Ureter (tissue), 1 donor: ENCODE measurements around the gene P2RX6. TPM values are rescaled to one million over a fixed set of nuclear protein-coding genes. Genes with fewer than 3 reads are reported as not detected.

Source experiments
- DNase-seq: peaks from one replicate; pipeline ENCODE4 v3.0.0-alpha.2; 2020; ENCODE audit warnings: low spot score
- total RNA-seq: library from RNA; stranded (reverse); gene quantifications from one replicate; pipeline ENCODE4 v1.2.4, GENCODE V29; 2023
- donor health status: DM: yes; HTN: yes; CAD: no.

The P2RX6 gene
- total RNA-seq, 1 donor from 2014 or later, result 5.7 TPM

GRCh38 chr22:21012446-21013407 lies 2.2 kb upstream of the P2RX6 start:
- DNase-seq, result no peak

GRCh38 chr22:21013657-21014201 lies 1.2 kb upstream of the P2RX6 start:
- no peak for DNase-seq

- DNase-seq, result peak; percentile 84
Measured at GRCh38 chr22:21014202-21014725, 701 bp upstream of the P2RX6 start.

- DNase-seq, result no peak
Measured at GRCh38 chr22:21015466-21016006, 571 bp downstream of the P2RX6 start.

- no peak for DNase-seq
Measured at GRCh38 chr22:21016644-21017420, 1.9 kb downstream of the P2RX6 start.

- DNase-seq, result no peak
Measured at GRCh38 chr22:21018314-21018713, 3.3 kb downstream of the P2RX6 start.

- no peak for DNase-seq
Measured at GRCh38 chr22:21020802-21021429, 6.0 kb downstream of the P2RX6 start.

- DNase-seq, result no peak
Measured at GRCh38 chr22:21022507-21022906, 7.5 kb downstream of the P2RX6 start.

- no peak for DNase-seq
Measured at GRCh38 chr22:21022955-21023614, 8.1 kb downstream of the P2RX6 start.

- DNase-seq, result peak; percentile 76
Measured at GRCh38 chr22:21025266-21025665, 10.3 kb downstream of the P2RX6 start.

GRCh38 chr22:21025763-21026755 lies 11.1 kb downstream of the P2RX6 start:
- DNase-seq, result peak; percentile 71

GRCh38 chr22:21026783-21027692 lies 12.1 kb downstream of the P2RX6 start:
- DNase-seq, result no peak

- no peak for DNase-seq
Measured at GRCh38 chr22:21028277-21029251, 13.6 kb downstream of the P2RX6 start.

GRCh38 chr22:21029486-21030025 lies 14.6 kb downstream of the P2RX6 start:
- no peak for DNase-seq

- DNase-seq, result no peak
Measured at GRCh38 chr22:21030032-21030431, 15.1 kb downstream of the P2RX6 start.

GRCh38 chr22:21030621-21031544 lies 15.9 kb downstream of the P2RX6 start:
- DNase-seq, result no peak
